IMR-90 (cell line): Measurements from ENCODE around the gene GRB14. TPM values are rescaled to one million over a fixed set of nuclear protein-coding genes. Genes with fewer than 3 reads are reported as not detected.

ENCODE experiments used
- ATAC-seq: fragments of 200-7000 bp; cut with Tn5 transposase; 2 replicates; pipeline ENCODE4 v1.9.1; 2020; ENCODE audit warnings: low read depth, mild to moderate bottlenecking, moderate library complexity
- BruUV-seq: library from RNA; stranded (reverse); fragments of 400-500 nt; replicated peaks from 2 replicates; lab custom pipeline; 2021; lab: Mats Ljungman, UMichigan
- CTCF ChIA-PET: fragments of 300-600 bp; formaldehyde crosslinking; extraction: SDS; loops from one replicate; lab custom pipeline; 2021; ENCODE audit warnings: antibody characterized with exemption; lab: Yijun Ruan, JAX
- POLR2A ChIA-PET: fragments of 300-600 bp; sonication (Branson Sonifier 250); formaldehyde crosslinking; loops from one replicate; lab custom pipeline; 2022; ENCODE audit warnings: antibody characterized with exemption; ENCODE audit not compliant: unreplicated experiment; lab: Charles Lee
- DNase-seq: peaks from one replicate; pipeline ENCODE4 v3.0.0; 2013
- H2AFZ ChIP-seq: replicated peaks from 2 replicates; pipeline ENCODE3; 2013; ENCODE audit warnings: low read length, mild to moderate bottlenecking; ENCODE audit not compliant: poor library complexity
- H2AK5ac ChIP-seq: 2 replicates; pipeline ENCODE4 v1.6.1; 2013; ENCODE audit warnings: low read depth, low read length, inconsistent platforms
- H2AK9ac ChIP-seq: replicated peaks from 2 replicates; pipeline ENCODE3; 2013; ENCODE audit warnings: mild to moderate bottlenecking, low read depth, low read length, moderate library complexity; ENCODE audit not compliant: poor library complexity
- H2BK120ac ChIP-seq: 2 replicates; pipeline ENCODE4 v1.6.1; 2013; ENCODE audit warnings: low read depth, low read length, inconsistent platforms
- H2BK15ac ChIP-seq: 3 replicates; pipeline ENCODE4 v1.6.1; 2013; ENCODE audit warnings: low read depth, low read length, inconsistent platforms
- H2BK20ac ChIP-seq: 2 replicates; pipeline ENCODE4 v1.6.1; 2013; ENCODE audit warnings: low read depth, mild to moderate bottlenecking, inconsistent platforms, low read length, moderate library complexity
- H2BK5ac ChIP-seq: 2 replicates; pipeline ENCODE4 v1.6.1; 2013; ENCODE audit warnings: mild to moderate bottlenecking, low read depth, low read length, inconsistent platforms; ENCODE audit not compliant: poor library complexity, severe bottlenecking
- H3K14ac ChIP-seq: replicated peaks from 2 replicates; pipeline ENCODE4 v1.6.1; 2013; ENCODE audit warnings: low read depth, low read length, inconsistent platforms
- H3K18ac ChIP-seq: 2 replicates; pipeline ENCODE4 v1.6.1; 2013; ENCODE audit warnings: low read depth, low read length, control low read depth
- H3K23ac ChIP-seq: 2 replicates; pipeline ENCODE4 v1.6.1; 2013; ENCODE audit warnings: low read depth, low read length, inconsistent platforms
- H3K27ac ChIP-seq: 2 replicates; pipeline ENCODE4 v1.5.1; 2013; ENCODE audit warnings: mild to moderate bottlenecking, control low read depth, low read length; ENCODE audit not compliant: insufficient read depth
- H3K27me3 ChIP-seq: 2 replicates; pipeline ENCODE4 v1.6.1; 2013; ENCODE audit warnings: low read length; ENCODE audit not compliant: control insufficient read depth, insufficient read depth
- H3K36me3 ChIP-seq: 2 replicates; pipeline ENCODE4 v1.6.1; 2013; ENCODE audit warnings: low read length, mixed read lengths; ENCODE audit not compliant: control insufficient read depth, insufficient read depth
- H3K4ac ChIP-seq: 2 replicates; pipeline ENCODE4 v1.6.1; 2013; ENCODE audit warnings: low read depth, low read length, inconsistent platforms
- H3K4me1 ChIP-seq: 2 replicates; pipeline ENCODE4 v1.6.1; 2013; ENCODE audit warnings: low read length, mixed read lengths; ENCODE audit not compliant: control insufficient read depth, insufficient read depth
- H3K4me2 ChIP-seq: 2 replicates; pipeline ENCODE4 v1.6.1; 2013; ENCODE audit warnings: low read depth, mild to moderate bottlenecking, control low read depth, low read length, moderate library complexity
- H3K4me3 ChIP-seq: 2 replicates; pipeline ENCODE4 v1.5.1; 2013; ENCODE audit warnings: low read depth, mild to moderate bottlenecking, control low read depth, low read length, moderate library complexity; ENCODE audit not compliant: insufficient read depth
- H3K56ac ChIP-seq: 2 replicates; pipeline ENCODE4 v1.6.1; 2013; ENCODE audit warnings: low read length, inconsistent platforms; ENCODE audit not compliant: insufficient read depth; ENCODE audit errors: extremely low read depth
- H3K79me1 ChIP-seq, 2 experiments: 2 replicates each; pipeline ENCODE4 v1.6.1; 2013; ENCODE audit warnings: low read length in 2 of 2, inconsistent platforms in 1 of 2, low read depth in 1 of 2
- H3K9ac ChIP-seq: 2 replicates; pipeline ENCODE4 v1.6.1; 2013; ENCODE audit warnings: low read depth, low read length, control low read depth
- H3K9me1 ChIP-seq: 2 replicates; pipeline ENCODE4 v1.6.1; 2013; ENCODE audit warnings: low read length, inconsistent platforms; ENCODE audit not compliant: insufficient read depth
- H3K9me3 ChIP-seq: 2 replicates; pipeline ENCODE4 v1.6.1; 2013; ENCODE audit warnings: low read length; ENCODE audit not compliant: control insufficient read depth, insufficient read depth
- H4K20me1 ChIP-seq: 2 replicates; pipeline ENCODE4 v1.6.1; 2013; ENCODE audit warnings: low read length, inconsistent platforms; ENCODE audit not compliant: insufficient read depth
- H4K5ac ChIP-seq: 2 replicates; pipeline ENCODE4 v1.6.1; 2013; ENCODE audit warnings: mild to moderate bottlenecking, low read depth, low read length, control low read depth
- H4K8ac ChIP-seq, 2 experiments: 2 replicates each; pipeline ENCODE4 v1.6.1; 2013; ENCODE audit warnings: low read depth in 2 of 2, low read length in 2 of 2, control low read depth in 1 of 2, inconsistent platforms in 1 of 2
- H4K91ac ChIP-seq: 2 replicates; pipeline ENCODE4 v1.6.1; 2013; ENCODE audit warnings: low read depth, low read length, inconsistent platforms; ENCODE audit not compliant: insufficient read depth
- ELK1 ChIP-seq: fragments of 150-350 bp; IDR thresholded peaks from 2 replicates; pipeline ENCODE4 v1.6.1; 2016; ENCODE audit warnings: low read depth, mild to moderate bottlenecking, low read length, moderate library complexity, borderline replicate concordance
- NFE2L2 ChIP-seq: fragments of 150-350 bp; IDR thresholded peaks from 2 replicates; pipeline ENCODE4 v1.6.1; 2016; ENCODE audit warnings: low read depth, mild to moderate bottlenecking, low read length
- POLR2A ChIP-seq: IDR thresholded peaks from 2 replicates; pipeline ENCODE4 v1.6.1; 2012; ENCODE audit warnings: mild to moderate bottlenecking, low read depth, low read length
- WGBS, 2 experiments: methylation state at CpG; one replicate each; pipeline versions ENCODE4 v1.1.5 to v1.1.7; 2013; ENCODE audit warnings: missing lambda C conversion rate in 2 of 2; ENCODE audit not compliant: insufficient read length in 1 of 2; ENCODE audit errors: extremely low coverage in 2 of 2; 5-methylcytosine and 5-hydroxymethylcytosine counted together
- dilution Hi-C: fragments of 300-500 bp; cut with HindIII; formaldehyde crosslinking; loops from one replicate; pipeline ENCODE4 v1.14.3; 2018; ENCODE audit warnings: low sequenced_read_pairs; ENCODE audit not compliant: unreplicated experiment
- in situ Hi-C: fragments of 300-500 bp; cut with MboI; formaldehyde crosslinking; loops from 3 replicates; pipeline ENCODE4 v1.14.3; 2019; ENCODE audit warnings: low sequenced_read_pairs, inconsistent platforms, mixed read lengths
- intact Hi-C: fragments of 100-400 bp; cut with micrococcal nuclease; formaldehyde crosslinking; loops from 2 replicates; pipeline ENCODE4 v1.10.0; 2022
- polyA plus RNA-seq, 3 experiments: library from polyadenylated mRNA; depleted of rRNA; stranded (reverse); fragments of >200 nt; gene quantifications; 2 replicates each; pipeline ENCODE4 v1.2.3, GENCODE V29; 2012; ENCODE audit warnings: low replicate concordance in 1 of 3
- total RNA-seq: library from RNA; depleted of rRNA; stranded (reverse); fragments of >200 nt; gene quantifications from 2 replicates; pipeline ENCODE4 v1.2.3, GENCODE V29; 2012

Gene GRB14
- total and polyA plus RNA-seq, 2 of the 4 experiments (the other 2 are of a cell fraction): not detected

- H3K27me3 ChIP-seq: no peaks in the 10 kb centered on the region
- H2BK120ac ChIP-seq: no peak overlapping the region
- no peak overlapping the region for H4K5ac ChIP-seq
- H3K9ac ChIP-seq: no peak overlapping the region
- no peak overlapping the region for H2AK9ac ChIP-seq
- H3K36me3 ChIP-seq: no peaks in the 10 kb centered on the region
- H4K8ac ChIP-seq: no peak overlapping the region
- POLR2A ChIA-PET: no interaction called here
- H3K18ac ChIP-seq: no peak overlapping the region
- H4K91ac ChIP-seq: no peak overlapping the region
- intact Hi-C loops (no loop called here), in situ Hi-C loops (no loop called here), dilution Hi-C loops (no loop called here)
- H2BK5ac ChIP-seq: no peak overlapping the region
- no TSS peak for BruUV-seq
- H3K14ac ChIP-seq: no peak overlapping the region
- no peak overlapping the region for H3K4me3 ChIP-seq
- DNase-seq: no peak
- H3K27ac ChIP-seq: no peak overlapping the region
- no peak overlapping the region for H2BK15ac ChIP-seq
- no peak overlapping the region for H2BK20ac ChIP-seq
- no CpG with 5 or more reads among the region's 2 CpGs for WGBS, 2 experiments
- ATAC-seq: no peak
- H3K9me3 ChIP-seq: no peaks in the 10 kb centered on the region
- TF ChIP-seq POLR2A (no peak), NFE2L2 (no peak), ELK1 (no peak)
- CTCF ChIA-PET: no interaction called here
- H2AFZ ChIP-seq: no peak overlapping the region
- H3K4ac ChIP-seq: no peak overlapping the region
- H3K56ac ChIP-seq: no peak overlapping the region
- no peak overlapping the region for H3K23ac ChIP-seq
- H3K79me1 ChIP-seq: no peaks in the 10 kb centered on the region
- H3K4me2 ChIP-seq: no peak overlapping the region
- H4K20me1 ChIP-seq: no peaks in the 10 kb centered on the region
- H2AK5ac ChIP-seq: no peak overlapping the region
- no peaks in the 10 kb centered on the region for H3K9me1 ChIP-seq
- no peaks in the 10 kb centered on the region for H3K4me1 ChIP-seq
Observed at GRCh38 chr2:164655750-164656149, 34.5 kb upstream of the GRB14 start.
